Cardiac fibroblast (primary cell): ENCODE data around the gene ACBD6.
"Not testable (repeated sequence)": the region's sequence is repeated elsewhere in the genome, so short reads cannot be mapped to it uniquely, and the experiment has no call there.

Source experiments
- DNase-seq, 2 donors: peaks; one replicate each; pipeline versions ENCODE4 v3.0.0 to v3.0.0-alpha.2; 2010; ENCODE audit warnings: low read depth in 2 of 2
- H3K4me3 ChIP-seq, 2 donors: replicated peaks in 1 of 2; 1 replicate in 1 of 2; 2 replicates in 1 of 2; pipeline ENCODE4 v1.5.1; 2011; ENCODE audit warnings: low read depth in 2 of 2, low read length in 2 of 2, mild to moderate bottlenecking in 2 of 2, moderate library complexity in 1 of 2
- TF ChIP-seq, protein P1 (sequence below): IDR thresholded peaks from one replicate; pipeline ENCODE4 v1.5.1; 2011; ENCODE audit warnings: low read depth, mild to moderate bottlenecking, low read length, inconsistent platforms

The ACBD6 gene

DNA sequence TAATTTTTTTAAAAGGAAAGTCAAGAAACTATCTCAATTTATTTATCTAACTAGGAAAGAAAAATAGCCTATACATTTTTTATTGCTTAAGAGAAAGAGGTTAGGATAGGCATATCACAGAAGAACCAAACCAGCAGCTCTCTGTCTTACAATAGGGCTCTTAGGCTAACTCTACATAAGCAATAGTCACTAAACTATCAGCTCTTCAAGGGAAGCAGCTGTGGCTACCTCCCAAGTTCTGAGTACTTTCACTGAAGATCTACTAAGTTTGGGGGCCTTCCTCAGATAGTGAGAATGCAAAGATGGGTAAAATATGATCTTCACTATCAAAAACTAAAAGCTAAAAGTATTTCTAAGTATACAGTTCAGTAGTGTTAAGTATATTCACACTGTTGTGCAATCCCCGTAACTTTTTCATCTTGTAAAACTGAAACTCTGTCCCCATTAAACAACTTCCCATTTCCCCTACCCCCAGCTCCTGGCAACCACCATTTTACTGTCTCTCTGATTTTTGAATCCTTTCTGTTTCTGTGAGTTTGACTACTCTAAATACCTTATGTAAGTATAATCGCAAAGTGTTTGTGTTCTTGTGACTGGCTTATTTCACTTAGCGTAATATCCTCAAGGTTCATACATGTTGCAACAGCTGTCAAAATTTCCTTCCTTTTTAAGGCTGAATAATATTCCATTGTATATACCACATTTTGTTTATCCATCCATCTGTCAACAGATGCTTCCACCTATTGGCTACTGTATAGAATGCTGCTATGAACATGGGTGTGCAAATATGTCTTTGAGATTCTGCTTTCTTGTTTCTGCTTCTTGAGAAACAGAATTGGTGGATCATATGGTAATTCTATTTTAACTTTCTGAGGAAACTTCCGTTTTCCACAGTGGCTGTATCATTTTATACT, 73.3 kb downstream of the ACBD6 start:
- TF ChIP-seq, protein P1, sequence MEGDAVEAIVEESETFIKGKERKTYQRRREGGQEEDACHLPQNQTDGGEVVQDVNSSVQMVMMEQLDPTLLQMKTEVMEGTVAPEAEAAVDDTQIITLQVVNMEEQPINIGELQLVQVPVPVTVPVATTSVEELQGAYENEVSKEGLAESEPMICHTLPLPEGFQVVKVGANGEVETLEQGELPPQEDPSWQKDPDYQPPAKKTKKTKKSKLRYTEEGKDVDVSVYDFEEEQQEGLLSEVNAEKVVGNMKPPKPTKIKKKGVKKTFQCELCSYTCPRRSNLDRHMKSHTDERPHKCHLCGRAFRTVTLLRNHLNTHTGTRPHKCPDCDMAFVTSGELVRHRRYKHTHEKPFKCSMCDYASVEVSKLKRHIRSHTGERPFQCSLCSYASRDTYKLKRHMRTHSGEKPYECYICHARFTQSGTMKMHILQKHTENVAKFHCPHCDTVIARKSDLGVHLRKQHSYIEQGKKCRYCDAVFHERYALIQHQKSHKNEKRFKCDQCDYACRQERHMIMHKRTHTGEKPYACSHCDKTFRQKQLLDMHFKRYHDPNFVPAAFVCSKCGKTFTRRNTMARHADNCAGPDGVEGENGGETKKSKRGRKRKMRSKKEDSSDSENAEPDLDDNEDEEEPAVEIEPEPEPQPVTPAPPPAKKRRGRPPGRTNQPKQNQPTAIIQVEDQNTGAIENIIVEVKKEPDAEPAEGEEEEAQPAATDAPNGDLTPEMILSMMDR, result no peak
- no peak overlapping the region for H3K4me3 ChIP-seq
- DNase-seq, result no peak

DNA sequence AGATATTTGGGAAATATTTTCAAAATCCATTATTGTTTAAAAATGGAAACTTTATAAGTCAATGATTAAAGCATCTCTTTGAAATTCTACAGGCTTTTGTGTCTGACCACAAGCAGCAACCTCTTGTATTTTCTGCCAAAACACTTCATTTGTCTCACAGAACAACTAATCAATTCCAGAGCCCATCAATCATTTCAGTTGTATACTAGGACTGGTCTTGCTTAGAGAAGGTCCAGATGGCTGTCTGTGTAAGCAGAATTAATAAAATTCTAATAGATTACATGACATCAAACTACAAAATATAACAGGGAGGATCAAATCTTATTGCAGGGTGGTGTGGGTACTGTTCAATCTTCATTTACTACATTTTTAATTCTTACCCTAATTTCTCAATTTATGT, 76.4 kb downstream of the ACBD6 start:
- no peak overlapping the region for H3K4me3 ChIP-seq
- TF ChIP-seq, protein P1, result no peak
- no peak for DNase-seq

DNA sequence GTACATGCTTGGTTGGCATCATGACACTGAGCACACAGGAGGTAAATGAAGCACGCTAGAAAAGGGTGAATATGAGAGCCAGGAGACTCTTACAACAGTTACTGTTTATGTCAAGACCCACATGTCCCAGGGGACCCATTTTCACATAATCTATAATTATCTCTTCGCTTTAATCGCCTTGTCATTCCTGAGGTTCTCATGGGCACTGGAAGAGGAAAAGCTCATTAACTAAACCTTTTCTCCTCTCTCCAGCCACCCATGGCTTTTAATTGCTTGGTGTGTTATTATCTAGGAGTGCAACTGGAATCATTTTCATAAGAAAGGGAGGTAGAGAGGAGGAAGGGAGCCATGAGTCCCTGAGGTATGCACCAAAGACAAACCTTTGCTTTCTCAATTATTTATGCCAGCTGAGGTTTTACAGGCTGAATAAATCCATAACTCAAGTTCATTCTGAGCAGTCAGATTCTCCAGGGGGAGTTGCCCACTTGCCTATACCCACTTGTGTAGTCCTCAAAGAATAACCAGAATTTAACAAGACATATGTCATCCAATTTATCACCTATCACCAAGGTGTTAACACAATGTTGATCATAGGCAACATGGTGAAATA, 77.4 kb downstream of the ACBD6 start:
- DNase-seq, result no peak
- TF ChIP-seq, protein P1, result no peak
- no peak overlapping the region for H3K4me3 ChIP-seq

DNA sequence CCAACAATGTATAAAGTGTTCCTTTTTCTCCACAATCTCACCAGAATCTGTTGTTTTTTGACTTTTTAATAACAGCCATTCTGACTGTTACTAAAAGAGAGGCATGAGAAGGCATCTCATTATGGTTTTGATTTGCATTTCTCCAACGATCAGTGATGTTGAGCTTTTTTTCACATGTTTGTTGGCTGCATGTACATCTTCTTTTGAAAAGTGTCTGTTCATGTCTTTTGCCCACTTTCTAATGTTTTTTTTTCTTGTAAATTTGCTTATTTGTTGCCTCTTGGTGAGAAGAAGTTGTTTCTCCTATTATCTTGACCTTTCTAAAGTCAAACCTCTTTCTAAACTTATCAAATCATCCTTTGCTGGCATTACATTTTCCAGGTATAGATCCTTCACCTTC, 80.8 kb downstream of the ACBD6 start:
- DNase-seq, result no peak
- no peak overlapping the region for H3K4me3 ChIP-seq
- TF ChIP-seq, protein P1, result no peak

DNA sequence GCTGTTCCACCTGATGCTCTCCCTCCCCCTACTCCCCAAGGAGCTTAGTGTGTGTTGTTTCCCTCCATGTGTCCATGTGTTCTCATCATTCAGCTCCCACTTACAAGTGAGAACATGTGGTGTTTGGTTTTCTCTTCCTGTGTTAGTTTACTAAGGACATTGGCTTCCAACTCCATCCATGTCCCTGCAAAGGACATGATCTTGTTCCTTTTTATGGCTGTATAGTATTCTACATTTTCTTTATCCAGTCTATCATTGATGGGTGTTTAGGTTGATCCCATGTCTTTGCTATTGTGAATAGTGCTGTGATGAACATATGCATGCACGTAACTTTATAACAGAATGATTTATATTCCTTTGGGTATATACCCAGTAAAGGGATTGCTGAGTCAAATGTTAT, 81.2 kb downstream of the ACBD6 start:
- not testable (repeated sequence) for DNase-seq, H3K4me3 ChIP-seq

DNA sequence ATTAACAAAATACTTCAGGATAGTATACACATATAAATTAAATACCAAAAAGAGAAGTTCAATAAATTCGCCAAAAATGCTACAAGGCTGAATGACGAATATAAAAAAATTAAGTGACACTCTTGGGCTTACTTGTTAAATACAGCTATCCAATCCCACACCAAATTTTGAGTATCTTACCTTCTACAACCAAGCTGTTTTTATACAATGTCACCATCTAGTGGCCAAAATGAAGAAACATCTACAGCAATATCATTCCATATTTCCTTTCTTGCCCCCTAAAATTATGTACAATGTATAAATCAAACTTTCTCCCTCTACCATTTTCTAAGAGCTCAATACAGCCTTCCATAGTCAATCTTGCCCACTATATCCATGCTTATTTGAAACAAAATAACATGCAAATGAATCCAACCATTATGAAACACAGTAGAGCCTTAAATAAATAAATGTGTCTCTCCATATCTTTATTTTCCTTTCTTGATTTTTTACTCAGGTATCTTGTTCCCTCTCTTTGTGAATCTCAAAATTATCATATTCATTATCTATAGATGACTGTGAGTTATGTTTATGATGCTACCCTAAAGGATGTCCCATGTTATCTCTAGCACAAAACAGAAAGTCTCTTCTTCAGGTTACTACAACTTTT, 86.3 kb downstream of the ACBD6 start:
- TF ChIP-seq, protein P1, result peak; percentile 53
- H3K4me3 ChIP-seq, result no peak overlapping the region
- peak; percentile 70 to 75 for DNase-seq

DNA sequence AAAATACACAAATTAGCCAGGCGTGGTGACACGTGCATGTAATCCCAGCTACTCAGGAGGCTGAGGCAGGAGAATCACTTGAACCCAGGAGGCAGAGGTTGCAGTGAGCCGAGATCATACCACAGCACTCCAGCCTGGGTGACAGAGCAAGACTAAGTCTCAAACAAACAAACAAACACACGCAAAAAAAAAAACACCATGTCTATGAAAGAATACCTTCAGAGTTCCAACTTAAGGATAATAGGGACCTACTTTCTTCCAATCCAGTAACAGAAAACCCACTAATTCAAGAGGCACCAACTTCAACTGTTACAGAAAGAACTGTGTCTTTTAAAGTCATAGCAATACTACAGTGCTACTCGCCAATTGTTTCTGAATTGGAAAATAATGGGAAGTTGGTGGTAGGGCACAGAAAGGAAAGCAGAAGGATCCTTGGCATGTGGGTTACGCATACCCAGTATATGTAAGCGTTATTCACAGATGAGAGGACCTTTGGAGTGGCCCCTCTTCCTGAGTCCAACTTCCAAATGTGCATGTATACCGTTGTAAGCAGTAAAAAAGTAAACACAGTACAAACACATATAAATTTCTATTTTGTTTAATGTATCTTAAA, 87.0 kb downstream of the ACBD6 start:
- DNase-seq, result no peak
- TF ChIP-seq, protein P1, result no peak
- no peak overlapping the region for H3K4me3 ChIP-seq
